HL-60/S4 treated with phorbol 12-myristate 13-acetate at 8.2 ng/mL for 4 days and 3 days (cell line): ENCODE data around the gene SMIM36.

Experiments used
- in situ Hi-C: fragments of 300-500 bp; cut with MboI; formaldehyde crosslinking; loops from 2 replicates; pipeline ENCODE4 v1.15.0; 2022; ENCODE audit warnings: low sequenced_read_pairs

SMIM36 gene

GRCh38 chr17:55510986-55511721 is at the start of gene SMIM36:
TSS of gene SMIM36 (minus strand) at chr17:55511452.
- in situ Hi-C loops = no loop called here

GRCh38 chr17:55555772-55556171 is 44.5 kb upstream of the SMIM36 start:
- in situ Hi-C loops = no loop called here

- in situ Hi-C loops = no loop called here
Measured at GRCh38 chr17:55549140-55549539, 37.9 kb upstream of the SMIM36 start.

- in situ Hi-C loops = no loop called here
Measured at GRCh38 chr17:55546991-55547664, 35.9 kb upstream of the SMIM36 start.

- in situ Hi-C loops = no loop called here
Measured at GRCh38 chr17:55546481-55546880, 35.2 kb upstream of the SMIM36 start.

GRCh38 chr17:55545806-55546205 is 34.6 kb upstream of the SMIM36 start:
- in situ Hi-C loops = no loop called here

- in situ Hi-C loops = no loop called here
Measured at GRCh38 chr17:55543709-55544108, 32.5 kb upstream of the SMIM36 start.

- in situ Hi-C loops = no loop called here
Measured at GRCh38 chr17:55540414-55541091, 29.3 kb upstream of the SMIM36 start.

- in situ Hi-C loops = no loop called here
Measured at GRCh38 chr17:55536205-55536604, 25.0 kb upstream of the SMIM36 start.

GRCh38 chr17:55533608-55534007 is 22.4 kb upstream of the SMIM36 start:
- in situ Hi-C loops = no loop called here

- in situ Hi-C loops = no loop called here
Measured at GRCh38 chr17:55532670-55533069, 21.4 kb upstream of the SMIM36 start.

GRCh38 chr17:55531053-55531728 is 19.9 kb upstream of the SMIM36 start:
- in situ Hi-C loops = no loop called here

- in situ Hi-C loops = no loop called here
Measured at GRCh38 chr17:55530064-55530463, 18.8 kb upstream of the SMIM36 start.

- in situ Hi-C loops = loop anchor here (10.0 kb wide), 1 partner anchor 197 kb away; the partner anchor contains the start of gene TMEM100
Measured at GRCh38 chr17:55527540-55528118, 16.4 kb upstream of the SMIM36 start.

- in situ Hi-C loops = loop anchor here (10.0 kb wide), 1 partner anchor 200 kb away; the partner anchor contains the start of gene TMEM100
Measured at GRCh38 chr17:55524440-55525220, 13.4 kb upstream of the SMIM36 start.

GRCh38 chr17:55523032-55523431 is 11.8 kb upstream of the SMIM36 start:
- in situ Hi-C loops = loop anchor here (10.0 kb wide), 1 partner anchor 202 kb away; the partner anchor contains the start of gene TMEM100

GRCh38 chr17:55521186-55521585 is 9.9 kb upstream of the SMIM36 start:
- in situ Hi-C loops = loop anchor here (10.0 kb wide), 1 partner anchor 204 kb away; the partner anchor contains the start of gene TMEM100

- in situ Hi-C loops = loop anchor here (10.0 kb wide), 1 partner anchor 204 kb away; the partner anchor contains the start of gene TMEM100
Measured at GRCh38 chr17:55520402-55520801, 9.2 kb upstream of the SMIM36 start.

GRCh38 chr17:55518510-55518909 is 7.3 kb upstream of the SMIM36 start:
- in situ Hi-C loops = no loop called here
